Neural crest cell (in vitro differentiated cells): ENCODE results near the gene ZNF789. TPM values are rescaled to one million over a fixed set of nuclear protein-coding genes. Genes with fewer than 3 reads are reported as not detected.
"Not testable (repeated sequence)": the region's sequence is repeated elsewhere in the genome, so short reads cannot be mapped to it uniquely, and the experiment has no call there.

Experiments used
- DNase-seq: peaks from one replicate; pipeline ENCODE4 v3.0.0; 2021; ENCODE audit warnings: low read depth, mixed read lengths, low spot score
- H3K27ac Mint-ChIP-seq: one replicate; pipeline ENCODE4 v1.8.0; 2021; ENCODE audit warnings: mild to moderate bottlenecking, mixed read lengths; ENCODE audit not compliant: unreplicated experiment
- H3K27me3 Mint-ChIP-seq: 2 replicates; pipeline ENCODE4 v1.8.0; 2021; ENCODE audit warnings: low read depth, mild to moderate bottlenecking, mixed read lengths
- H3K36me3 Mint-ChIP-seq: 2 replicates; pipeline ENCODE4 v1.8.0; 2021; ENCODE audit warnings: low read depth, mild to moderate bottlenecking, mixed read lengths
- H3K4me1 Mint-ChIP-seq: 2 replicates; pipeline ENCODE4 v1.8.0; 2021; ENCODE audit warnings: mixed read lengths
- H3K4me3 Mint-ChIP-seq: one replicate; pipeline ENCODE4 v1.8.0; 2021; ENCODE audit warnings: mild to moderate bottlenecking, mixed read lengths
- H3K9me3 Mint-ChIP-seq: 2 replicates; pipeline ENCODE4 v1.8.0; 2021; ENCODE audit warnings: mixed read lengths
- total RNA-seq: library from RNA; stranded (reverse); gene quantifications from 2 replicates; pipeline ENCODE4 v1.2.1, GENCODE V29; 2021
- TF ChIP-seq, protein P1 (sequence below): fragments of 200-600 bp; sonication (generic); conservative IDR thresholded peaks from 2 replicates; pipeline ENCODE4 v1.5.0; 2021; ENCODE audit warnings: antibody characterized with exemption, mild to moderate bottlenecking

The ZNF789 gene
- total RNA-seq, 1 donor from 2014 or later, result 25.6 TPM

DNA sequence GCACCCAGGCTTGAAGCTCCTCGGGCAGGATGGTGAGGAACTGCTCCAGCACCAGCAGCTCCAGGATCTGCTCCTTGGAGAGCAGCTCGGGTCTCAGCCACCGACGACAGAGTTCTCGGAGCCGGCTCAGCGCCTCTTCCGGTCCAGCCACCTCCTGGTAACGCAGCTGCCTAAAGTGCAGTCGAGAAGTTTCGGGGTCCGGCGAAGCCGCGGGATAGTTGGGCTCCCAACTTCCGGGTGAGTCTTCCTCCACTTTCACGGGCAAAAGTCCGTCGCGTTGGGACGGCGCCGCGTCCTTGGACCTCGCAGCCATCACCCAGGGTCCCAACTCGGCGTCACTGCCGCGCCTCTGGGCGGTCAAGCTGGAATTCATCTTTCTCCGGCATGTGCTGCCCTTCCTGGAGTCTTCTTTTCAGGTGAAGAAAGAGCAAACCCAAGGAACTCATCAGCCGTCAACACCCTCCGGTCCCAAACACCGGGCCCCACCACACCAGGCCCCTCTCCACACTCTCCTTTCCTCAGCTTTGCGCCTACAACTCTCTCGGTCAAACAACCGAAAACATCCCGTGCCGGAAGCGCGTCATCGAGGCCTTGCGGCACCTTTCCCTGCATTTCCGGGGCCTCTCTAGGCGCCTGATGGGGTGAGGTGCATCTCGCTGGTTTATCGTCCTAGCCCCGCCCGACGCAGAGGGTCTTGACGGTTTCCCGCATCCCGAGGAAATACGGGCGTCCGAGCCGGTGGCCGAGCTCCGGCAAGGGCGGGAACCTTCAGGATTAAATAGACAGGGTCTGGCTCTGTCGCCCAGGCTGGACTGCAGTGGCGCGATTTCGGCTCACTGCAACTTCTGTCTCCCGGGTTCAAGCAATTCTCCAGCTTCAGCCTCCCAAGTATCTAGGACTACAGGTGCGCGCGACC, 27.3 kb downstream of the ZNF789 start, which contains the start of gene ZNF394:
Gene ZNF394 (minus strand): TSS at position 561 of the 916 bp plus-strand sequence. CDS start 188 bp downstream, at position 373.
- H3K4me1 Mint-ChIP-seq, result peaks cover 36% of the 10 kb centered on the region
- peak within 1 kb of the TSS; percentile 98 for H3K4me3 Mint-ChIP-seq
- peak; percentile 81 for DNase-seq
- H3K9me3 Mint-ChIP-seq, result no peaks in the 10 kb centered on the region
- H3K36me3 Mint-ChIP-seq, result peaks cover 11% of the 10 kb centered on the region
- H3K27ac Mint-ChIP-seq, result peak within 1 kb of the TSS; percentile 90
- TF ChIP-seq, protein P1, sequence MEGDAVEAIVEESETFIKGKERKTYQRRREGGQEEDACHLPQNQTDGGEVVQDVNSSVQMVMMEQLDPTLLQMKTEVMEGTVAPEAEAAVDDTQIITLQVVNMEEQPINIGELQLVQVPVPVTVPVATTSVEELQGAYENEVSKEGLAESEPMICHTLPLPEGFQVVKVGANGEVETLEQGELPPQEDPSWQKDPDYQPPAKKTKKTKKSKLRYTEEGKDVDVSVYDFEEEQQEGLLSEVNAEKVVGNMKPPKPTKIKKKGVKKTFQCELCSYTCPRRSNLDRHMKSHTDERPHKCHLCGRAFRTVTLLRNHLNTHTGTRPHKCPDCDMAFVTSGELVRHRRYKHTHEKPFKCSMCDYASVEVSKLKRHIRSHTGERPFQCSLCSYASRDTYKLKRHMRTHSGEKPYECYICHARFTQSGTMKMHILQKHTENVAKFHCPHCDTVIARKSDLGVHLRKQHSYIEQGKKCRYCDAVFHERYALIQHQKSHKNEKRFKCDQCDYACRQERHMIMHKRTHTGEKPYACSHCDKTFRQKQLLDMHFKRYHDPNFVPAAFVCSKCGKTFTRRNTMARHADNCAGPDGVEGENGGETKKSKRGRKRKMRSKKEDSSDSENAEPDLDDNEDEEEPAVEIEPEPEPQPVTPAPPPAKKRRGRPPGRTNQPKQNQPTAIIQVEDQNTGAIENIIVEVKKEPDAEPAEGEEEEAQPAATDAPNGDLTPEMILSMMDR, result no peak
- no peaks in the 10 kb centered on the region for H3K27me3 Mint-ChIP-seq

DNA sequence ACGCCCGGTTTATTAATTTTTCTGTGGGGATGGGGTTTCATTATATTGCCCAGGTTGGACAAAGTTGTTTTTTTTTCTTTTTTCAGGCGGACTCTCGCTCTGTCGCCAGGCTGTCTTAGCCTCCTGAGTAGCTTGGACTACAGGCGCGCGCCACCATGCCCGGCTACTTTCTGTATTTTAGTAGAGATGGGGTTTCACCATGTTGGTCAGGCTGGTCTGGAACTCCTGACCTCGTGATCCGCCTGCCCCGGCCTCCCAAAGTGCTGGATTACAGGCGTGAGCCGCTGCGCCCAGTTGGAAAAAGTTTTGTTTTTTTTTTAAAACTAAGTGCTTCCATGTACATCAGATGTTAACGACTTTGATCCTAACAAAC, 27.9 kb downstream of the ZNF789 start:
- H3K27me3 Mint-ChIP-seq, result no peaks in the 10 kb centered on the region
- H3K36me3 Mint-ChIP-seq, result peaks cover 7% of the 10 kb centered on the region
- TF ChIP-seq, protein P1, result no peak
- peaks cover 41% of the 10 kb centered on the region for H3K4me1 Mint-ChIP-seq
- H3K9me3 Mint-ChIP-seq, result no peaks in the 10 kb centered on the region
- peak overlapping the region; percentile 90 for H3K27ac Mint-ChIP-seq
- peak overlapping the region; percentile 98 for H3K4me3 Mint-ChIP-seq
- no peak for DNase-seq

DNA sequence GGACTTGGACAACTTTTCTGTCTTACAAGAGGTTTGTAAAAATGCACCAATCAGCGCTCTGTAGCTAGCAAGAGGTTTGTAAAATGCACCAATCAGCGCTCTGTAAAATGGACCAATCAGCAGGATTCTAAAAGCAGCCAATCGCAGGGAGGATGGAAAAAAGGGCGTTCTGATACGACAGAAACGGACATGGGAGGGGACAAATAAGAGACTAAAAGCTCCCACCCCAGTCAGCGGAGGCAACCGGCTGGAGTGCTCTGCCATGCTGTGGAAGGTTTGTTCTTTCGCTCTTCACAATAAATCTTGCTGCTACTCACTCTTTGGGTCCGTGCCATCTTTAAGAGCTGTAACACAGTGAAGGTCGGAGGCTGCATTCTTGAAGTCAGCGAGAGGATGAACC, 28.5 kb downstream of the ZNF789 start:
- not testable (repeated sequence) for H3K27ac Mint-ChIP-seq, DNase-seq, H3K9me3 Mint-ChIP-seq, H3K36me3 Mint-ChIP-seq, H3K27me3 Mint-ChIP-seq
- Mint-ChIP-seq H3K4me3 (peak overlapping the region; percentile 98), H3K4me1 (peaks cover 47% of the 10 kb centered on the region)

DNA sequence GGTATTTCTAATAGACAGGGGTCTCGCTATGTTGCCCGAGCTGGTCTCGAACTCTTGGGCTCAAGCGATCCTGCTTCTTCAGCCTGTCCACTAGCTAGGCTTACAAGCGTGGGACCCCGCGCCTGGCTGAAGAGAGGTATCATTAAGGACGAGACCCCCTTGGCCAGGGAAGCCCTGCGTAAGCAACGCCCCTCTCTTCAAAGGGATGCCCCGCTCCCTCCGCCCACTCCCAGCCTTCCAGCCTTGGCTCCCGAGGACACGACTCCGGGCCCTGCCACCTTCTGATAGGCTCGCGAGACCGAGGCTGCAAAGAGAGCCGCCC, 31.6 kb downstream of the ZNF789 start:
- H3K4me1 Mint-ChIP-seq, result peaks cover 39% of the 10 kb centered on the region

DNA sequence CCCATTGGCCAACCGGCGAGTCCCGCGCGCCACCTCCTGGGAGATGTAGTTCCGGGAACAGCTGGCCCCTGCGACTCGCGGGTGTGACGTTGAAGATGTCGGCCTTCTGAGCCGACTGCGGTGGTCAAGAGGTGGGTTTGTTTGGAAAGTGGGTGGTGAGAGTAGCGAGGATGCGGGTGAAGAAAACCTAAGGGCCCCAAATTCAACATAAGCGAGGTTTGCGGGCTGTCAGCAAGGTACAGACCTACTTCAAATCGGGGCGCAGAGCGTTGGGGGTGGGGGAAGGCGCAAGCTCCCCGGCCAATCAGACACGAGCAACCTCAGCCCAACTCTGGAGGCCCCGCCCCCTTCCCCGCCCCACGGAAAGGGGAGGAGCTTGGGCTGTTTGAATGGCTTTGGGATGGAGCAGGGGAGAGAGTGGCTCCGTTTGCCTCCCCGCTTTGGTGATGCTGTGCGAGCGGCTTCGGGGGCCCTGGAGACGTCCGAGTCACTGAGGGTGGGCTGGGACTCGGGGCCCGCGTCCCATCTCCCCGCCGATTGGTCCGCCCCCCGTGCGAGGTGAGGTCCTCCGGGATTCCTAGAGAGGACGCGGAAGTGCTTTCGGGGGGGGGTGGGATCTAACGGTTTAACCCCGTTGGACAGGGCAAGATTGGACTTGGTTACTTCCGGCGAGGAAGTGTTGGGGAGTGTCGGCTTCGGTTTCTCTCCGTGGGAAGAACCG, 32.1 kb downstream of the ZNF789 start, which contains the start of gene ZKSCAN5:
Gene ZKSCAN5 (plus strand): TSS at position 60 of the 721 bp plus-strand sequence. CDS start 1,383 bp downstream, outside the sequence.
- H3K4me1 Mint-ChIP-seq, result peaks cover 36% of the 10 kb centered on the region
- peak; percentile 95 for DNase-seq
- H3K27ac Mint-ChIP-seq, result peak within 1 kb of the TSS; percentile 99
- peaks cover 2% of the 10 kb centered on the region for H3K36me3 Mint-ChIP-seq
- H3K9me3 Mint-ChIP-seq, result no peaks in the 10 kb centered on the region
- TF ChIP-seq, protein P1, result no peak
- H3K27me3 Mint-ChIP-seq, result no peaks in the 10 kb centered on the region
- H3K4me3 Mint-ChIP-seq, result peak within 1 kb of the TSS; percentile 98

More for the DNA sequence above, 31.6 kb downstream of the ZNF789 start:
- no peaks in the 10 kb centered on the region for H3K27me3 Mint-ChIP-seq
- H3K4me3 Mint-ChIP-seq, result peak overlapping the region; percentile 98
- peak; percentile 99 for DNase-seq
- H3K36me3 Mint-ChIP-seq, result peaks cover 2% of the 10 kb centered on the region
- TF ChIP-seq, protein P1, result no peak
- no peaks in the 10 kb centered on the region for H3K9me3 Mint-ChIP-seq
- peak overlapping the region; percentile 99 for H3K27ac Mint-ChIP-seq

DNA sequence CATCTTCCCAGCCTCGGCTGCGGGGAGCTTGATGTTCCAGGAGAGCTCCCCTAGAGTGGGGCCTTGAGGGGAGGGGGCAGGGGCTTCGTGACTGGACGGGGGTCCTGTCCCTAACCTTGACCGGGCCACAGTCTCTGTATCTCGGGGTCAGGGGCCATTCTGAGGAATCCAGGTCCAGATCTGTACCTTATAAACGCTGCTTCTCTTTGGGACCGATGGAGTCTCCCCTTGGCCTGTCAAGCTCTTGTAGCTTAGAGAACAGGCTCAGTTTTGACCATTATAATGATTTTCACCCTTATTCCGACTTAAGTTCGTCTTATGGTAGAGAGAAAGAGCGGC, 32.6 kb downstream of the ZNF789 start:
- Mint-ChIP-seq H3K4me1 (peaks cover 31% of the 10 kb centered on the region), H3K27ac (peak overlapping the region; percentile 99), H3K9me3 (no peaks in the 10 kb centered on the region), H3K27me3 (no peaks in the 10 kb centered on the region), H3K4me3 (peak overlapping the region; percentile 98), H3K36me3 (peaks cover 2% of the 10 kb centered on the region)
- TF ChIP-seq, protein P1, result no peak
- DNase-seq, result no peak
